Right hindlimb (tissue), 1 donor: ENCODE measurements around the gene AHCYL2.
"Not testable (repeated sequence)": the region's sequence is repeated elsewhere in the genome, so short reads cannot be mapped to it uniquely, and the experiment has no call there.

ENCODE experiments used
- DNase-seq: peaks from one replicate; pipeline ENCODE4 v3.0.0-alpha.2; 2018

The AHCYL2 gene

GRCh38 chr7:129433847-129434674 lies 209.2 kb downstream of the AHCYL2 start, which contains the start of gene STRIP2:
Gene STRIP2 (plus strand): TSS chr7:129434432. CDS start chr7:129434473, 41 bp downstream.
- peak; percentile 95 for DNase-seq

DNA sequence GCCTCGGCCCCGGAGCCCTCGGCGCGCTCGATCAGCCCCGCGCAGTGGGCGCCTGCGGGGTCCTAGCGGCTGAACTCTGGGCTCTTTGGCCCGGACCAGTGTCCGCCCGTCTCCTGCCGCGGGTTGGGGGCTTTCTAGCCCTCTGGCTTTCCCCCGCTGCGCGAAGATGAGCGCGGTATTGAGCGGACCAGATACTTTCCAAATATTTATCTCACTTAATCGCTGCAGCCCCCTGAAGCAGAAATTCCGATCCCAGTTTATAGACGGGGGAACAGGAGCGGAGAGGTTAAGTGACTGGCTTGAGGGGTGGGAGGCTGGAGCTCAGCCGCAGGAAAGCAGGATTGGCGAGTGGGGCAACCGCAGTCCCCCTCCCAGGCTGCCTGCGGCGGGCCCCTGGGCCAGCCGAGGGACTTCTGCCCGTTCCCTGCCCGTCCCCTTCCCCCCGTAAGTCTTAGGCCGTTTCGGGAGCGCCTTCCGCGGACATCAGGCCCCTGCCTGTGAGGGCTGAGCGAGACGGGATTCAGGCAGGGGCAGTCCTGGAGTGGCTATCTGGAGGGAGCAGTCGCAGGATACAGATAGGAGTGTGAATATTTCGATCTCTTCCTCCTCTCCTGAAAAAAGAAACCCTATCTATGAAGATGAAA lies 210.0 kb downstream of the AHCYL2 start:
- DNase-seq: peak; percentile 24

DNA sequence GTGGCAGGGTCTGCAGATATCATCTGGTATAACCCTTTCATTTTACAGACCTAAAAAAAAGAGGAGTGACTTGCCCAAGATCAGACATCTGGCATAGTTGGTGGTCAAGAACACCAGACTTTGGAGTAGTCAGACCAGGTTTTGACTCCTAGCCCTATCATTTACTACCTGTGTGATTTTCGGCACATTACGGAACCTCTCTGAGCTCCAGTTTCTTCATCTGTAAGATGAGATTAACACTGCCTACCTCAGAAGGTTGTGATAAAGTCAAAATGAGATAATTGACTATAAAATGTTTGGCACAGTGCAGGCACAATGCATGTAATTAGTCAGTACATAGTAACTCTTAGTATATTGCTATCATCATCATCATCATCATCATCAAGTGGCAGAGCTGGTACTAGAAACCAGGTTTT lies 210.6 kb downstream of the AHCYL2 start:
- DNase-seq: no peak

DNA sequence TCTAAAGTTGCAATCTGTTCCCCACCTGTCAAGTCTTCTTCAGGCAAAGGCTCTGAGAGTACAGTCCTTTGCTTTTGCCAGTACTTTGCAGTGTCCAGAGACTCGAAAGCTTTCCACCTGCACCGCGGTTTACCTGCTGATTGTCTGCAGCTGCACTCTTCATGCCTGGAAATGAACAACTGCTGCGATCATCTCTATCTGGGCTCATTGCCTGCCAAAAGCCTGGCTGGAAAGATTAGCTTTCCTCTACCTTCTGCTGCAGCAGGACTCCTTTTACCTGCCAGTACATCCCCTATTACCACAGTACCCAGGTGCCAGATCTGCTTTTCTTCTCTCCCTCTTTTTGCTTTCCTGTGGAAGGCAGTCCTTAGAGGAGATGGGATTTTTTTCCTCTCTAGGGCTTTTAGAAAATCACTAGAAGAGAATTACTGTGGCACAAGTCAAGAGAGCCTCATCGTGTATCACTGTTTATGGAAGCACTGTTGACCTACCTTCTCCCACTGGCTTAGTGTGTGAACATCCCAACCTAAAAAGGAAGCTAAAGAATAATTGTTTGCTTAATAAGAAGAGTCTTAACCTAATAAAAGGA lies 211.6 kb downstream of the AHCYL2 start:
- DNase-seq: no peak

GRCh38 chr7:129437190-129437589 lies 212.4 kb downstream of the AHCYL2 start:
- DNase-seq: no peak

DNA sequence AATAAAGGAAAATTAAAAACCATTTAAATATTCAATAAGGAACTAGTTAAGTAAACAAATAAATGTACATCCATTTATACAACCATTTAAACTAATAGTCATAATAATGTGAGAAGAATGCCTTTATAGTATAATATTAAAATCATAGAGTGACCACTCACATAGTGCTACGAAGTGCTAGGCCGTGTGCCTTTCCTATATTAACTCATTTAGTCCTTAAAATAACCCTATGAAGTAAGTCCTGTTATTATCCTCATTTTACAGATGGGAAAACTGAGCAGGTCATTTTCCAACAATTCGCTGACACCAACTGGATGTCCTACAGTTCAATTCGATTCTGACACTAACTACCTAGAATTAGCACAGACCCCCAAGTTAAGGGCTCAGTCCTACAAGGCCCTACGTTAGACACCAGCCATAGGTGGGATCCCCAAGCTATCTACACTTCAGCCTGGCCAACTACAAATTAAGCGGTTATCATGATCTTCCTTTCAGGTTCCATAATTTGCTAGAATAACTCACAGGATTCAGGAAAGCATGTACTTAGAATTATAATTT lies 213.5 kb downstream of the AHCYL2 start:
- no peak for DNase-seq

DNA sequence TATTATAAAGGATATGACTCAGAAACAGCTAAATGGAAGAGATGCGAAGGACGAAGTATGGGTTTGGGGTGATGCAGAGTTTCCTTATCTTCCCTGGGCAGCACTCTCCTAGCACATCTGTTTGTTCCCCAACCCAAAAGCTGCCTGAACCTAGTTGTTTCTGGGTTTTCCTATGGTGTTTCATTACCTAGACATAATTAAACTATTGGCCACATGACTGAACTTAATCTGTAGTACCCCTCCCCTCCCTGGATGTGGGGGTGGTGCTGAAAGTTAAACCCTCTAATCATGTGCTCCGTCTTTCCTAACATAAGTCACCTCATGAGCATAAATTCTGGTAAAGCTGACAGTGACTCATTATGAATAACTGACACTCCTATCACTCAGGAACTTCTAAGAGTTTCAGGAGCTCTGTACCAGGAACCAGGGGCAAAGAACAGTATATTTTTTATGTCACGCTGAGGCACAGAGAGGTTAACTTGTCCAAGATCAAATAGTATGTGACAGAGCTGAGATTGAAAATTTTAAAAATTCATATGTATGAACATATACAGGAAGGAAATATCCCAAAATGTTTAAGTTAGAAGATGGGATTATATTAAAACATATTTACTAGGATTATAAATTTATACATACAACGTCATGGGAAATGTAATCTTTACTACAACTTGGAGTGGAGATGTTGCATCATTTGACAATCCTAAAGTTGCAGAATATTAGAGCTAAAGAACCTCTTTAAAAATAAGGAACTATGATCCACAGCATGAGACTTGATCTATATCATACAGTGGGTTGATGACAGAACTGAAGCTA lies 214.2 kb downstream of the AHCYL2 start:
- DNase-seq: no peak

DNA sequence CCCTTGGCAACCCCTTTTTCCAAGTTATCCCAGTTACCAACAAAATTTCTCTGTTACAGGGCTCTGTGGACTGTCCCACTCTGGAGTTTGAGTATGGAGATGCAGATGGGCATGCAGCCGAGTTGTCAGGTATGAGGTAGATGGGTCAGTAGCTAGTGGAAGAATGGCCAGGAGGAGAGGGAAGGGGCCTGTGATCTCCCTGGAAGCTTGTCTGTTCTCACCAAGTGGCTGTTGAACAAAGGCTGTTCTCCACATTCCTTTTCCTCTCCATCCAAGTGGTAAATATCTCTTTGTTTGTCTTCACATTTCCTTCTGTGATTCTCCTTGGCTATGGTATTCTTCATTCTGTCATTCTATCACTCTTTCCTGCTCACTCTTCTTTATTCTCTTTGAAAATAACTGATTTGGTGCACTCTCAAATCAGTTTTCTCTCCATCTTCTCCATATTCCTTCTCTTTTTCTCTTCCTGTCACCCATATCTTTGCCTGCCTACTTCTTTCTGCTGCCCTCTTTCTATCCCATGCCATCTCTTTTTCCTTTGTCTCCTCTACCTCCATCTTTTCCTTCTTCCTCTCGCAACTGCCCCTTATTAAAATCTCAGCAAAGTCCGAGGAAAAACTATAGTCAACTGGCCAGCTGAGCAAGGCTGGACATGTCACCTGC lies 215.3 kb downstream of the AHCYL2 start:
- no peak for DNase-seq

DNA sequence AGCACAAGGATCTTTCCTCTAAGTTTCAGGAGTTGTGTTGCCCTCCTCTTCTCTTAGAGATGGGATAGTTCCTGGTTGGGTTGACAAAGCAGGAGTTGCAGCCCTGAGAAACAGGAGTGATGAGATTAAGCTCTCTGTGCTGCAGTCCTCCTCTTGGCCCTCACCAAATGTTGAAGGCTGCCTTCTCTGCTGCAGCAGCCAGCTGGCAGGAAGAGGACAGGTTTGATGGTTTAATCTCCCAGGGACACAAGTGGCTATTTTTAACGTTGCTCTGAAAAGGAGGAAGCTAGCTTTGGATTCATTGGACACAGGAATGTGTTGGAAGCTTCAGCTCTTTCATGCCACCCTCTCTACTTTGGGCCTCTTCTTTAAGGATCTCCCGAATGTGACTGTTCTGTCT lies 218.8 kb downstream of the AHCYL2 start:
- DNase-seq: no peak

GRCh38 chr7:129444776-129445175 lies 219.9 kb downstream of the AHCYL2 start:
- not testable (repeated sequence) for DNase-seq

DNA sequence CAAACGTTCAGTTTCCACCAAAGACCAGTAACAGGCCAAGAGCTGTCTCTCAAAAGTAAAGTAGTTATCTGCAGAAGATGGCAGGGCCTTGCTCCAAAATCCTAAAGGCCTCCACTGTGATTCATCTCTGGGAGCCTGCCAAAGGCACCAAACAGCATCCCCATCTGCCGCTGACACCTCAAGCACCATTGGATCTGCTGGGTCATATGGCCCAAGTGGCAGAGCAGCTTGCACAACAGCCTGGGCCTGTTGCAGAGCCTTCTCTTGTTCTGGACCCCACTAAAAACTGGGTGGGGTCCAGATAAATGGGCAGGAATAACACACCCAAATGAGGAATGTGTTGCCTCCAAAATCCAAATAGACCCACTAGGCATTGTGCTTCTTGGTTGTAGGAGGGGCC lies 222.1 kb downstream of the AHCYL2 start:
- not testable (repeated sequence) for DNase-seq

DNA sequence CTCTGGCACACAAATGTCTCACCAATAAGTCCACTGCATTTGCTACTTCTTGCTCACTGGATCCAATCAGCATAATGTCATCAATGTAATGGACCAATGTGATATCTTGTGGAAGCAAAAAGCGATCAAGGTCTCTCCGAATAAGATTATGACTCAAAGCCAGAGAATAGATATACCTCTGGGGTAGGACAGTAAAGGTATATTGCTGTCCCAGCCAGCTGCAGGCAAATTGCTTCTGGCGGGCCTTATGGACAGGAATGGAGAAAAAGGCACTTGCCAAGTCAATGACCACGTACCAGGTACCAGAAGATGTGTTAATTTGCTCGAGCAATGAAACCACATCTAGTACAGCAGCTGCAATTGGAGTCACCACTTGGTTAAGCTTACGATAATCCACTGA lies 222.6 kb downstream of the AHCYL2 start:
- not testable (repeated sequence) for DNase-seq

GRCh38 chr7:129448608-129449007 lies 223.8 kb downstream of the AHCYL2 start:
- not testable (repeated sequence) for DNase-seq

GRCh38 chr7:129450295-129450694 lies 225.5 kb downstream of the AHCYL2 start:
- no peak for DNase-seq

DNA sequence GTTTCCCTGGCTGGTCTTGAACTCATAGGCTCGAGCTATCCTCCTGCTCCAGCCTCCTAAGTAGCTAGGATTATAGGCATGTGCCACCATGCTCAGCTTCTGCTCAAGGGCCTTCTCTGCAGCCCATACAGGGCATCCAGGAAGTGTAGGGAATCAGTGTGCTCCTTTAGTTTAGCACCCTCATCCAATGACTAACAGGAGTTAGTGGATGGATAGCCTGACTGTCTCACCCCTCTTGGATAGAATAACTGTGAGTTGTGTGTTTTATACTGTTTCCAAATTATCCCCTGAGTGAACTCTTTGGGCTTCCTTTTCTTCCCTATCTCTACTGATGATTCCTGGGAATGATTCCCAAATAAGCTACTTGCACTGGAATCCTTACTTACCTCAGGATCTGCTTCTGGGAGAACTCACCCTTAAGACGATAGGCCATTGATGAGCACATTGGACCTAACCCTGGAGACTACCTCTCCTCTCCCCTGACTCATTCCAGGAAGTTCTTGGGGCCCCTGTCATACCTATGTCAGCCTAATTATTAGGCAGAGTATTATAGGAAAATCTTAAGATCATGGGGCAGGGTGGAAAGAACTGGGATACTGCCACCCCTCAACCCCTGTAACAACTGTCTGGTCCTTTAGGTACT lies 227.9 kb downstream of the AHCYL2 start:
- DNase-seq: no peak

- no peak for DNase-seq
Measured at GRCh38 chr7:129453510-129454248, 228.8 kb downstream of the AHCYL2 start.

DNA sequence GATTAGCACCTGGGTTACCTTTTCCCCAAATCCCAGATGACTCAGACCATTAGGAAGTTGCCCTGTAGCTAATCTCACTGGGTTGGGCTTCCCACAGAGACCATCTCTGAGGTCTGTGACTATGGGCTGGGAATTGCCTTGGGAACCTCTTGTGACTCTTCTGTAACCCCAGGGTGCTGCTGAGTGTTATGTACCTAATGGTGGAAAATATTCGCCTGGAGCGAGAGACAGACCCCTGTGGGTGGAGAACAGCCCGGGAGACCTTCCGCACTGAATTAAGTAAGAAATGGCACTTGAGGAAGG lies 229.4 kb downstream of the AHCYL2 start:
- no peak for DNase-seq

DNA sequence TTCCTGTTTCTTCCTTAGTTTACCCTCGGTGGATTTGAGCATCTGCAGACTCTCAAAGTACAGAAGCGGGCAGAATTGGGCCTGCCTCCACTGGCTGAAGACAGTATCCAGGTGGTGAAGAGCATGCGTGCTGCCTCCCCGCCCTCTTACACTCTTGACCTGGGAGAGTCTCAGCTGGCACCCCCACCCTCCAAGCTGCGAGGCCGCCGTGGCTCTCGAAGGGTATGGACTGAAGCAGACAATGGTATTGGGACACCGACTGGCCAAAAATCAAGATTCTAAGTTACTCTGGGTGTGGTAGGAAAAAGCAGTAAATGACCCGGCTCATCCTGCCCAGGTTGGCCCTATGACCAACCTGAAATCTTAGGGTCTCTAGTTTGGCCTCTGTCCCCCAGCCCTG lies 231.6 kb downstream of the AHCYL2 start:
- DNase-seq: no peak

- DNase-seq: no peak
Measured at GRCh38 chr7:129457101-129457500, 232.3 kb downstream of the AHCYL2 start.

GRCh38 chr7:129458171-129458570 lies 233.3 kb downstream of the AHCYL2 start:
- DNase-seq: no peak

GRCh38 chr7:129461809-129462208 lies 237.0 kb downstream of the AHCYL2 start:
- DNase-seq: no peak
